C4-2B (cell line): ENCODE data around the gene SIN3A.

Experiments
- CTCF ChIP-seq: fragments of 450-650 bp; conservative IDR thresholded peaks from 2 replicates; pipeline ENCODE4 v1.5.1; 2017; ENCODE audit warnings: mild to moderate bottlenecking
- ZFX ChIP-seq: fragments of 450-650 bp; IDR thresholded peaks from 2 replicates; pipeline ENCODE4 v1.6.1; 2017

- no peak for TF ChIP-seq CTCF
- no peak for TF ChIP-seq ZFX
Measured at GRCh38 chr15:75425966-75426500, 25.5 kb downstream of the SIN3A start.
